Esophagus muscularis mucosa (tissue), 3 donors: Measurements from ENCODE around the gene ADCY10.

Experiments
- POLR2AphosphoS5 ChIP-seq, 2 donors: sonication (generic); formaldehyde crosslinking; IDR thresholded peaks; one replicate each; pipeline ENCODE4 v1.6.1; 2017; ENCODE audit warnings: antibody characterized with exemption in 2 of 2
- TF ChIP-seq, protein P1 (sequence below), 3 experiments: fragments of 200-600 bp in 2 of 3; fragments of 450-650 bp in 1 of 3; sonication (generic) in 2 of 3; IDR thresholded peaks; one replicate each; pipeline ENCODE4 v1.5.1; 2017 to 2019; ENCODE audit warnings: antibody characterized with exemption in 3 of 3, mild to moderate bottlenecking in 2 of 3, moderate library complexity in 1 of 3

- TF ChIP-seq, protein P1, sequence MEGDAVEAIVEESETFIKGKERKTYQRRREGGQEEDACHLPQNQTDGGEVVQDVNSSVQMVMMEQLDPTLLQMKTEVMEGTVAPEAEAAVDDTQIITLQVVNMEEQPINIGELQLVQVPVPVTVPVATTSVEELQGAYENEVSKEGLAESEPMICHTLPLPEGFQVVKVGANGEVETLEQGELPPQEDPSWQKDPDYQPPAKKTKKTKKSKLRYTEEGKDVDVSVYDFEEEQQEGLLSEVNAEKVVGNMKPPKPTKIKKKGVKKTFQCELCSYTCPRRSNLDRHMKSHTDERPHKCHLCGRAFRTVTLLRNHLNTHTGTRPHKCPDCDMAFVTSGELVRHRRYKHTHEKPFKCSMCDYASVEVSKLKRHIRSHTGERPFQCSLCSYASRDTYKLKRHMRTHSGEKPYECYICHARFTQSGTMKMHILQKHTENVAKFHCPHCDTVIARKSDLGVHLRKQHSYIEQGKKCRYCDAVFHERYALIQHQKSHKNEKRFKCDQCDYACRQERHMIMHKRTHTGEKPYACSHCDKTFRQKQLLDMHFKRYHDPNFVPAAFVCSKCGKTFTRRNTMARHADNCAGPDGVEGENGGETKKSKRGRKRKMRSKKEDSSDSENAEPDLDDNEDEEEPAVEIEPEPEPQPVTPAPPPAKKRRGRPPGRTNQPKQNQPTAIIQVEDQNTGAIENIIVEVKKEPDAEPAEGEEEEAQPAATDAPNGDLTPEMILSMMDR (IDR thresholded peaks at IDR 0.05), result no peak
- no peak for TF ChIP-seq POLR2AphosphoS5 (IDR thresholded peaks at IDR 0.05)
Observed at GRCh38 chr1:167929725-167930124, 15.8 kb upstream of the ADCY10 start.
